ENCODE measurements around the gene RIC1.

RIC1 gene

GRCh38 chr9:5629312-5630080, 589 bp downstream of the RIC1 start:
- in situ Hi-C loops (cut with HindIII; ENCODE audit: low pct_unique_long_range_greater_than_20kb, low sequenced_read_pairs): no loop called here
- no peak for TF ChIP-seq JUND (IDR thresholded peaks at IDR 0.05; ENCODE audit: low read depth)
- peak in 1 of 2 experiments; percentile 60 for DNase-seq (ENCODE audit: low read depth in 1 of 2, low spot score in 1 of 2)

- peak in 1 of 2 experiments; percentile 26 for DNase-seq (ENCODE audit: low read depth in 1 of 2, low spot score in 1 of 2)
- TF ChIP-seq JUND (IDR thresholded peaks at IDR 0.05; ENCODE audit: low read depth): no peak
- in situ Hi-C loops (cut with HindIII; ENCODE audit: low pct_unique_long_range_greater_than_20kb, low sequenced_read_pairs): no loop called here
Observed at GRCh38 chr9:5630081-5630507, 1.2 kb downstream of the RIC1 start.

- no peak for TF ChIP-seq JUND (IDR thresholded peaks at IDR 0.05; ENCODE audit: low read depth)
- in situ Hi-C loops (cut with HindIII; ENCODE audit: low pct_unique_long_range_greater_than_20kb, low sequenced_read_pairs): no loop called here
- DNase-seq (ENCODE audit: low read depth in 1 of 2, low spot score in 1 of 2): no peak
Observed at GRCh38 chr9:5631026-5631425, 2.1 kb downstream of the RIC1 start.

- no peak for TF ChIP-seq JUND (IDR thresholded peaks at IDR 0.05; ENCODE audit: low read depth)
- DNase-seq (ENCODE audit: low read depth in 1 of 2, low spot score in 1 of 2): no peak
- in situ Hi-C loops (cut with HindIII; ENCODE audit: low pct_unique_long_range_greater_than_20kb, low sequenced_read_pairs): no loop called here
Observed at GRCh38 chr9:5632540-5632939, 3.6 kb downstream of the RIC1 start.

GRCh38 chr9:5633243-5633642, 4.3 kb downstream of the RIC1 start:
- no peak for TF ChIP-seq JUND (IDR thresholded peaks at IDR 0.05; ENCODE audit: low read depth)

GRCh38 chr9:5635390-5635789, 6.5 kb downstream of the RIC1 start:
- DNase-seq (ENCODE audit: low read depth in 1 of 2, low spot score in 1 of 2): no peak
- TF ChIP-seq JUND (IDR thresholded peaks at IDR 0.05; ENCODE audit: low read depth): no peak
- in situ Hi-C loops (cut with HindIII; ENCODE audit: low pct_unique_long_range_greater_than_20kb, low sequenced_read_pairs): no loop called here

More at GRCh38 chr9:5633243-5633642, 4.3 kb downstream of the RIC1 start:
- DNase-seq (ENCODE audit: low read depth in 1 of 2, low spot score in 1 of 2): no peak
- in situ Hi-C loops (cut with HindIII; ENCODE audit: low pct_unique_long_range_greater_than_20kb, low sequenced_read_pairs): no loop called here

- TF ChIP-seq JUND (IDR thresholded peaks at IDR 0.05; ENCODE audit: low read depth): no peak
- in situ Hi-C loops (cut with HindIII; ENCODE audit: low pct_unique_long_range_greater_than_20kb, low sequenced_read_pairs): no loop called here
- no peak for DNase-seq (ENCODE audit: low read depth in 1 of 2, low spot score in 1 of 2)
Observed at GRCh38 chr9:5639816-5640215, 10.9 kb downstream of the RIC1 start.

GRCh38 chr9:5642170-5642569, 13.3 kb downstream of the RIC1 start:
- in situ Hi-C loops (cut with HindIII; ENCODE audit: low pct_unique_long_range_greater_than_20kb, low sequenced_read_pairs): no loop called here
- no peak for TF ChIP-seq JUND (IDR thresholded peaks at IDR 0.05; ENCODE audit: low read depth)
- DNase-seq (ENCODE audit: low read depth in 1 of 2, low spot score in 1 of 2): no peak

- no peak for DNase-seq (ENCODE audit: low read depth in 1 of 2, low spot score in 1 of 2)
- in situ Hi-C loops (cut with HindIII; ENCODE audit: low pct_unique_long_range_greater_than_20kb, low sequenced_read_pairs): no loop called here
- TF ChIP-seq JUND (IDR thresholded peaks at IDR 0.05; ENCODE audit: low read depth): no peak
Observed at GRCh38 chr9:5643005-5643624, 14.2 kb downstream of the RIC1 start.

- in situ Hi-C loops (cut with HindIII; ENCODE audit: low pct_unique_long_range_greater_than_20kb, low sequenced_read_pairs): no loop called here
- no peak for DNase-seq (ENCODE audit: low read depth in 1 of 2, low spot score in 1 of 2)
- TF ChIP-seq JUND (IDR thresholded peaks at IDR 0.05; ENCODE audit: low read depth): no peak
Observed at GRCh38 chr9:5644501-5644900, 15.6 kb downstream of the RIC1 start.

GRCh38 chr9:5646116-5646515, 17.2 kb downstream of the RIC1 start:
- TF ChIP-seq JUND (IDR thresholded peaks at IDR 0.05; ENCODE audit: low read depth): no peak
- no peak for DNase-seq (ENCODE audit: low read depth in 1 of 2, low spot score in 1 of 2)
- in situ Hi-C loops (cut with HindIII; ENCODE audit: low pct_unique_long_range_greater_than_20kb, low sequenced_read_pairs): no loop called here

GRCh38 chr9:5650356-5651105, 21.6 kb downstream of the RIC1 start:
- in situ Hi-C loops (cut with HindIII; ENCODE audit: low pct_unique_long_range_greater_than_20kb, low sequenced_read_pairs): no loop called here
- TF ChIP-seq JUND (IDR thresholded peaks at IDR 0.05; ENCODE audit: low read depth): no peak
- no peak for DNase-seq (ENCODE audit: low read depth in 1 of 2, low spot score in 1 of 2)

GRCh38 chr9:5651246-5651645, 22.3 kb downstream of the RIC1 start:
- TF ChIP-seq JUND (IDR thresholded peaks at IDR 0.05; ENCODE audit: low read depth): no peak
- no peak for DNase-seq (ENCODE audit: low read depth in 1 of 2, low spot score in 1 of 2)
- in situ Hi-C loops (cut with HindIII; ENCODE audit: low pct_unique_long_range_greater_than_20kb, low sequenced_read_pairs): no loop called here

All from T47D (cell line).